IMR-90 (cell line): Measurements from ENCODE around the gene NDUFC2.

Source experiments
- BHLHE40 ChIP-seq: fragments of 150-350 bp; IDR thresholded peaks from 2 replicates; pipeline ENCODE4 v1.6.1; 2016; ENCODE audit warnings: mild to moderate bottlenecking, low read depth, low read length
- CTCF ChIP-seq: conservative IDR thresholded peaks from 2 replicates; pipeline ENCODE4 v1.5.1; 2012; ENCODE audit warnings: mild to moderate bottlenecking, low read depth, low read length, improper control_type of control experiment
- ELK1 ChIP-seq: fragments of 150-350 bp; IDR thresholded peaks from 2 replicates; pipeline ENCODE4 v1.6.1; 2016; ENCODE audit warnings: low read depth, mild to moderate bottlenecking, low read length, moderate library complexity, borderline replicate concordance
- MAFK ChIP-seq: IDR thresholded peaks from 2 replicates; pipeline ENCODE4 v1.6.1; 2012; ENCODE audit warnings: low read depth, low read length, improper control_type of control experiment
- MXI1 ChIP-seq: IDR thresholded peaks from 2 replicates; pipeline ENCODE4 v1.6.1; 2012; ENCODE audit warnings: low read depth, mild to moderate bottlenecking, low read length, moderate library complexity, borderline replicate concordance
- POLR2A ChIP-seq: IDR thresholded peaks from 2 replicates; pipeline ENCODE4 v1.6.1; 2012; ENCODE audit warnings: mild to moderate bottlenecking, low read depth, low read length
- RFX5 ChIP-seq: IDR thresholded peaks from 2 replicates; pipeline ENCODE4 v1.8.0; 2012; ENCODE audit warnings: low read depth, mild to moderate bottlenecking, low read length, moderate library complexity
- SMC3 ChIP-seq: fragments of 150-350 bp; IDR thresholded peaks from 2 replicates; pipeline ENCODE4 v1.6.1; 2016; ENCODE audit warnings: low read depth, mild to moderate bottlenecking, antibody characterized with exemption, low read length, moderate library complexity

DNA sequence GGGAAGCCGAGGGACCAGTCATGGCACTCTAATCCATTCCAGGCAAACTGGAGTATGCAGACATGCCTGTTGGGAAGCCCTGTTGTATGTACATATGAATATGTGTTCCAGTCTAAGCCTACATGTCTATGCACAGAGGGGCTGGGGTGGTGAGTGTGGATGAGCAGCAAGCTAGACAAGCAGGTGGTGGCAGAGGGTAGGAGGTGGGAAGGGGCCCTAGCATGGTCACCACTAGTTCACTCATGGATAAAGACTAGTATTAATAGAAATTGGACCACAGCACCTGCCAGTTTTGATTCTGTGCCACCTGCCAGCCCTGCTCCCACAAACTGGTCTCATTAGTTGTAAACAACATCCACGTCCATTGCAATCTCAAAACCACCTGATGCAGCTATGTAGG, 14.5 kb downstream of the NDUFC2 start:
- no peak for TF ChIP-seq RFX5
- TF ChIP-seq POLR2A, result no peak
- no peak for TF ChIP-seq ELK1
- TF ChIP-seq BHLHE40, result no peak
- no peak for TF ChIP-seq CTCF
- no peak for TF ChIP-seq MAFK
- no peak for TF ChIP-seq SMC3
- TF ChIP-seq MXI1, result no peak
